Measurements from ENCODE around the gene AFAP1L1. TPM values are rescaled to one million over a fixed set of nuclear protein-coding genes. Genes with fewer than 3 reads are reported as not detected.
A peak's percentile ranks its signal among the peaks of the same experiment; 100 is the strongest.

Gene AFAP1L1
- total RNA-seq, 2 experiments from 2014 or later, result not detected

- intact Hi-C loops (cut with micrococcal nuclease; ENCODE audit: unreplicated experiment), result loop anchor here (1.0 to 5.0 kb wide), 3 partner anchors 54 to 245 kb away; no protein-coding TSS in a partner anchor
- no peaks in the 10 kb centered on the region for H3K9me3 ChIP-seq (ENCODE audit: low read length)
- no peaks in the 10 kb centered on the region for H3K9me2 ChIP-seq (ENCODE audit: insufficient read depth, low read length)
- H3K4me3 ChIP-seq (ENCODE audit: low read depth, low read length, poor library complexity, severe bottlenecking), result no peak overlapping the region
- H2AFZ ChIP-seq (ENCODE audit: low read length), result peak overlapping the region; percentile 47
- H3K4me1 ChIP-seq (ENCODE audit: insufficient read depth, low read length, poor library complexity, severe bottlenecking), result no peaks in the 10 kb centered on the region
- no peak overlapping the region for H3K27ac ChIP-seq (ENCODE audit: low read depth, low read length, poor library complexity, severe bottlenecking)
- ChIA-PET CTCF (ENCODE audit: unreplicated experiment) (interaction anchor here (0.7 to 1.3 kb wide), 3 partner anchors 10 to 51 kb away, joined by 3 to 4 read pairs (median 3); partner anchors contain the start of gene PCYOX1L), POLR2A (interaction anchor here (0.9 to 1.6 kb wide), 2 partner anchors 10 to 28 kb away, joined by 3 to 4 read pairs; partner anchors contain the start of gene GRPEL2)
- no peak overlapping the region for H3K4me2 ChIP-seq (ENCODE audit: low read length)
- H4K20me1 ChIP-seq (ENCODE audit: insufficient read depth, low read length), result no peaks in the 10 kb centered on the region
- H3K36me3 ChIP-seq (ENCODE audit: insufficient read depth, low read length), result no peaks in the 10 kb centered on the region
- DNase-seq (ENCODE audit: low spot score), result peak; percentile 54
- TF ChIP-seq CTCF (conservative IDR thresholded peaks at IDR 0.05; ENCODE audit: low read length) (peak; percentile 90), EZH2phosphoT487 (IDR thresholded peaks at IDR 0.05; ENCODE audit: borderline replicate concordance, low read depth, low read length) (no peak)
- H3K79me2 ChIP-seq (ENCODE audit: insufficient read depth, low read depth, low read length), result no peaks in the 10 kb centered on the region
- no TSS peak for BruUV-seq (replicated peaks)
These were observed 45.8 kb downstream of the AFAP1L1 start for GRCh38 chr5:149317281-149318048.

DNA sequence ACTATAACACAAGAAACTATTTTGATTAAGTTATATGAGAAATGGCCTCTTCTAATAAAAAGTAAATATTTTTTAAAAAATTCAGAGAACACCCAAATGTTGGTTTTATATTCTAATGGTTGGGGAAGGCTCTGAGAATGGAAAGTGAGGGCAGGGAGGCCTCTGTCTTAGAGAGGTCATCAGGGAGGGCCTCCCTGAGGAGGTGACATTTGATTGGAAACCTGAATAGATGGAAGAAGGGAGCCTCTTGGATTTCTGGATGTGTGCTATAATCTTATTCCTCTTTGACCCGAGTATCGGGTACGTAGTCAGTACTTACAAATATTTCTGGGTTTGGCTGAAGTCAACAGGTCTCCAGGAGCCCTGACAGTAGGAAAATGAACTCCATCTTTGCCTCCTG, 47.5 kb downstream of the AFAP1L1 start:
- Histone ChIP-seq H3K4me3 (ENCODE audit: low read depth, low read length, poor library complexity, severe bottlenecking) (no peak overlapping the region), H3K9me2 (ENCODE audit: insufficient read depth, low read length) (no peaks in the 10 kb centered on the region), H3K4me1 (ENCODE audit: insufficient read depth, low read length, poor library complexity, severe bottlenecking) (no peaks in the 10 kb centered on the region), H3K9me3 (ENCODE audit: low read length) (no peaks in the 10 kb centered on the region), H3K27ac (ENCODE audit: low read depth, low read length, poor library complexity, severe bottlenecking) (no peak overlapping the region), H3K4me2 (ENCODE audit: low read length) (no peak overlapping the region), H2AFZ (ENCODE audit: low read length) (no peak overlapping the region), H3K36me3 (ENCODE audit: insufficient read depth, low read length) (no peaks in the 10 kb centered on the region), H4K20me1 (ENCODE audit: insufficient read depth, low read length) (no peaks in the 10 kb centered on the region), H3K79me2 (ENCODE audit: insufficient read depth, low read depth, low read length) (no peaks in the 10 kb centered on the region)
- no peak for DNase-seq (ENCODE audit: low spot score)
- intact Hi-C loops (cut with micrococcal nuclease; ENCODE audit: unreplicated experiment), result loop anchor here (5.0 kb wide), 1 partner anchor 243 kb away; no protein-coding TSS in a partner anchor
- TF ChIP-seq EZH2phosphoT487 (IDR thresholded peaks at IDR 0.05; ENCODE audit: borderline replicate concordance, low read depth, low read length) (no peak), CTCF (conservative IDR thresholded peaks at IDR 0.05; ENCODE audit: low read length) (no peak)
- POLR2A ChIA-PET, result interaction anchor here (1.9 kb wide), 1 partner anchor 39 kb away, joined by 7 read pairs; the partner anchor contains the start of gene PCYOX1L
- CTCF ChIA-PET (ENCODE audit: unreplicated experiment), result interaction anchor here (0.9 to 1.9 kb wide), 2 partner anchors 49 to 52 kb away, joined by 7 to 8 read pairs; no protein-coding TSS in a partner anchor
- BruUV-seq (replicated peaks), result no TSS peak

Measured in OCI-LY7 (cell line).